GM19328 (cell line): ENCODE measurements around the gene OR51V1.
"Not testable (repeated sequence)": the region's sequence is repeated elsewhere in the genome, so short reads cannot be mapped to it uniquely, and the experiment has no call there.

Experiments
- ATAC-seq: cut with Tn5 transposase; IDR thresholded peaks from one replicate; pipeline ENCODE4 v1.9.1; 2021; ENCODE audit warnings: mild to moderate bottlenecking, moderate library complexity; ENCODE audit not compliant: unreplicated experiment

Gene OR51V1

GRCh38 chr11:5171856-5172255 lies 28.6 kb downstream of the OR51V1 start:
- ATAC-seq, result no peak

- not testable (repeated sequence) for ATAC-seq
Measured at GRCh38 chr11:5165898-5166297, 34.6 kb downstream of the OR51V1 start.

- ATAC-seq, result not testable (repeated sequence)
Measured at GRCh38 chr11:5164807-5165206, 35.7 kb downstream of the OR51V1 start.

GRCh38 chr11:5161045-5161444 lies 39.4 kb downstream of the OR51V1 start:
- ATAC-seq, result not testable (repeated sequence)

- ATAC-seq, result not testable (repeated sequence)
Measured at GRCh38 chr11:5160217-5160616, 40.3 kb downstream of the OR51V1 start.

- ATAC-seq, result no peak
Measured at GRCh38 chr11:5159806-5160205, 40.7 kb downstream of the OR51V1 start.

- no peak for ATAC-seq
Measured at GRCh38 chr11:5154657-5155056, 45.8 kb downstream of the OR51V1 start, which contains the start of gene OR52A1. Gene OR52A1, minus strand, starts transcription at chr11:5154757. Its CDS starts 2,388 bp downstream, at chr11:5152369.

- ATAC-seq, result no peak
Measured at GRCh38 chr11:5153574-5154431, 46.7 kb downstream of the OR51V1 start.

DNA sequence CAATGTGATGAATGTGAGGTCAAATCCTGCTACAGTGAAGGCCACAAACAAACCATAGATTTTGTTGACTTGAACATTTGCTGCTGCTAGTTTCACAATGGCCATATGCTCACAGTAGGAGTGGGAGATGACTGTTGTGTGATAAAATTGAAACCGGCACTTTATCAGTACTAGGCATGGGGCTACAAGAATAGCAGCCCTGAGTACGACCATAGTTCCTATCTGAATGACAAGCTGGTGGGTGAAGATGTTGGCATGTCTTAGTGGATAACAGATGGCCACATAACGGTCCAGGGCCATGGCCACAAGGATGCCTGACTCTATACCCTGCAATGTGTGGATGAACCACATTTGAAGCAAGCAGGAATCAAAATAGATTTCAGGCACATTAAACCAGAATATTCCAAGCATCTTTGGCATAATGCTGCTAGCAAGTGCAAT lies 48.7 kb downstream of the OR51V1 start:
- ATAC-seq, result no peak
